NB4 (cell line): ENCODE results near the gene CAMK2G.
"Not testable (repeated sequence)": the region's sequence is repeated elsewhere in the genome, so short reads cannot be mapped to it uniquely, and the experiment has no call there.

Experiments
- DNase-seq: peaks from one replicate; pipeline ENCODE4 v3.0.0; 2010; ENCODE audit warnings: low read depth
- H3K4me3 ChIP-seq: one replicate; pipeline ENCODE4 v1.5.1; 2011; ENCODE audit warnings: mild to moderate bottlenecking, low read depth, low read length, moderate library complexity
- CTCF ChIP-seq: IDR thresholded peaks from one replicate; pipeline ENCODE4 v1.5.1; 2012; ENCODE audit warnings: low read depth, low read length
- MAX ChIP-seq: IDR thresholded peaks from 2 replicates; pipeline ENCODE4 v1.6.1; 2011; ENCODE audit warnings: low read depth, low read length
- MYC ChIP-seq: IDR thresholded peaks from 2 replicates; pipeline ENCODE4 v1.6.1; 2011; ENCODE audit warnings: low read depth, low read length
- POLR2A ChIP-seq: IDR thresholded peaks from 2 replicates; pipeline ENCODE4 v1.6.1; 2011; ENCODE audit warnings: mild to moderate bottlenecking; ENCODE audit not compliant: insufficient read length; ENCODE audit errors: extremely low read depth

The CAMK2G gene

GRCh38 chr10:73796766-73797165, 77.6 kb downstream of the CAMK2G start:
- no peak for DNase-seq
- H3K4me3 ChIP-seq = no peak overlapping the region
- no peak for TF ChIP-seq POLR2A
- TF ChIP-seq MYC = no peak
- no peak for TF ChIP-seq CTCF
- TF ChIP-seq MAX = no peak

GRCh38 chr10:73796035-73796434, 78.3 kb downstream of the CAMK2G start:
- DNase-seq, H3K4me3 ChIP-seq: not testable (repeated sequence)

- H3K4me3 ChIP-seq, DNase-seq: not testable (repeated sequence)
Observed at GRCh38 chr10:73795491-73795890, 78.9 kb downstream of the CAMK2G start.

GRCh38 chr10:73793456-73793855, 80.9 kb downstream of the CAMK2G start:
- no peak for TF ChIP-seq MAX
- no peak for TF ChIP-seq POLR2A
- TF ChIP-seq CTCF = no peak
- no peak for TF ChIP-seq MYC
- H3K4me3 ChIP-seq = no peak overlapping the region
- DNase-seq = no peak

- no peak overlapping the region for H3K4me3 ChIP-seq
- DNase-seq = no peak
- TF ChIP-seq POLR2A = no peak
Observed at GRCh38 chr10:73791871-73792400, 82.4 kb downstream of the CAMK2G start.

- TF ChIP-seq POLR2A (no peak), MYC (no peak), MAX (no peak), CTCF (no peak)
- H3K4me3 ChIP-seq = no peak overlapping the region
- DNase-seq = no peak
Observed at GRCh38 chr10:73790886-73791625, 83.3 kb downstream of the CAMK2G start.

- DNase-seq = no peak
- no peak overlapping the region for H3K4me3 ChIP-seq
- no peak for TF ChIP-seq CTCF
- no peak for TF ChIP-seq POLR2A
- no peak for TF ChIP-seq MYC
- TF ChIP-seq MAX = no peak
Observed at GRCh38 chr10:73789659-73790055, 84.7 kb downstream of the CAMK2G start.
